Stimulated activated CD8-positive, alpha-beta memory T cell treated with anti-CD3 and anti-CD28 coated beads, Interleukin-12 subunit alpha, Interleukin-12 subunit beta, amount 100 ng/mL, for 24 hours (primary cell): Measurements from ENCODE around the gene JUND.

Experiments used
- DNase-seq: peaks from one replicate; pipeline ENCODE4 v3.0.0-alpha.2; 2020; ENCODE audit errors: extremely low read depth

JUND gene

GRCh38 chr19:18239303-18239702 lies 42.1 kb downstream of the JUND start:
- DNase-seq = no peak

GRCh38 chr19:18234194-18234593 lies 47.2 kb downstream of the JUND start:
- no peak for DNase-seq

- DNase-seq = no peak
Measured at GRCh38 chr19:18233224-18233825, 48.1 kb downstream of the JUND start.

GRCh38 chr19:18232540-18233223 lies 48.7 kb downstream of the JUND start:
- DNase-seq = no peak

- DNase-seq = no peak
Measured at GRCh38 chr19:18231775-18232174, 49.6 kb downstream of the JUND start.

GRCh38 chr19:18230941-18231734 lies 50.3 kb downstream of the JUND start:
- no peak for DNase-seq

- no peak for DNase-seq
Measured at GRCh38 chr19:18229915-18230314, 51.5 kb downstream of the JUND start.
